A673 (cell line): ENCODE results near the gene AMIGO1. TPM values are rescaled to one million over a fixed set of nuclear protein-coding genes. Genes with fewer than 3 reads are reported as not detected.

Experiments used
- BruUV-seq: library from RNA; stranded (reverse); fragments of 400-500 nt; replicated peaks from 2 replicates; lab custom pipeline; 2021; lab: Mats Ljungman, UMichigan
- CTCF ChIA-PET: fragments of 300-600 bp; sonication (Branson Sonifier 250); formaldehyde crosslinking; loops from one replicate; lab custom pipeline; 2022; ENCODE audit warnings: antibody characterized with exemption; lab: Charles Lee
- POLR2A ChIA-PET: fragments of 300-600 bp; sonication (Branson Sonifier 250); formaldehyde crosslinking; loops from one replicate; lab custom pipeline; 2022; ENCODE audit warnings: antibody characterized with exemption; ENCODE audit not compliant: low non-redundant PET; lab: Charles Lee
- DNase-seq: peaks from one replicate; pipeline ENCODE4 v3.0.0-alpha.2; 2015; ENCODE audit warnings: low spot score
- H3K27ac ChIP-seq: fragments of 200-600 bp; sonication (generic); 2 replicates; pipeline ENCODE4 v1.5.1; 2016; ENCODE audit warnings: mixed run types, low read depth, mild to moderate bottlenecking, mixed read lengths, antibody characterized with exemption, low read length; ENCODE audit not compliant: poor library complexity, severe bottlenecking
- H3K27me3 ChIP-seq: fragments of 200-600 bp; sonication (generic); replicated peaks from 2 replicates; pipeline ENCODE4 v1.6.1; 2017; ENCODE audit warnings: mixed run types, low read depth, mild to moderate bottlenecking, mixed read lengths, antibody characterized with exemption, low read length; ENCODE audit not compliant: insufficient read depth, poor library complexity
- H3K36me3 ChIP-seq: fragments of 200-600 bp; sonication (generic); 2 replicates; pipeline ENCODE4 v1.6.1; 2016; ENCODE audit warnings: mixed run types, mild to moderate bottlenecking, mixed read lengths, antibody characterized with exemption, low read length; ENCODE audit not compliant: insufficient read depth, poor library complexity, severe bottlenecking
- H3K4me1 ChIP-seq: fragments of 200-600 bp; sonication (generic); 2 replicates; pipeline ENCODE4 v1.6.1; 2017; ENCODE audit warnings: mixed run types, mild to moderate bottlenecking, mixed read lengths, antibody characterized with exemption, low read length; ENCODE audit not compliant: insufficient read depth, poor library complexity, severe bottlenecking
- H3K4me3 ChIP-seq: fragments of 200-600 bp; sonication (generic); 2 replicates; pipeline ENCODE4 v1.5.1; 2016; ENCODE audit warnings: low read depth, mixed run types, mild to moderate bottlenecking, mixed read lengths, low read length; ENCODE audit not compliant: poor library complexity, severe bottlenecking
- H3K9me3 ChIP-seq: fragments of 200-600 bp; sonication (generic); 2 replicates; pipeline ENCODE4 v1.6.1; 2016; ENCODE audit warnings: mixed run types, low read depth, mild to moderate bottlenecking, mixed read lengths, antibody characterized with exemption, low read length; ENCODE audit not compliant: poor library complexity, severe bottlenecking
- EZH2 ChIP-seq: fragments of 200-600 bp; sonication (generic); IDR thresholded peaks from 2 replicates; pipeline ENCODE4 v1.6.1; 2017; ENCODE audit warnings: borderline replicate concordance, low read depth, mild to moderate bottlenecking, mixed read lengths, antibody characterized with exemption, low read length; ENCODE audit not compliant: poor library complexity, severe bottlenecking
- intact Hi-C: fragments of 100-400 bp; cut with micrococcal nuclease; formaldehyde crosslinking; loops from one replicate; pipeline ENCODE4 v1.10.0; 2022; ENCODE audit not compliant: unreplicated experiment
- total RNA-seq: library from RNA; stranded (reverse); gene quantifications from 2 replicates; pipeline ENCODE4 v1.2.3, GENCODE V29; 2021
- TF ChIP-seq, protein P1 (sequence below): fragments of 300-800, 200-600 bp; sonication (generic); conservative IDR thresholded peaks from 2 replicates; pipeline ENCODE4 v1.5.1; 2017; ENCODE audit warnings: low read depth, mild to moderate bottlenecking, antibody characterized with exemption, low read length, moderate library complexity, mixed read lengths

AMIGO1 gene
- total RNA-seq, 1 experiment from 2014 or later: 1.8 TPM

GRCh38 chr1:109548321-109549267 lies 39.1 kb upstream of the AMIGO1 start, which contains the start of gene GNAI3:
GNAI3 (plus strand) TSS chr1:109548615; CDS start chr1:109548721, 106 bp downstream.
- no peak for TF ChIP-seq EZH2
- TF ChIP-seq, protein P1, sequence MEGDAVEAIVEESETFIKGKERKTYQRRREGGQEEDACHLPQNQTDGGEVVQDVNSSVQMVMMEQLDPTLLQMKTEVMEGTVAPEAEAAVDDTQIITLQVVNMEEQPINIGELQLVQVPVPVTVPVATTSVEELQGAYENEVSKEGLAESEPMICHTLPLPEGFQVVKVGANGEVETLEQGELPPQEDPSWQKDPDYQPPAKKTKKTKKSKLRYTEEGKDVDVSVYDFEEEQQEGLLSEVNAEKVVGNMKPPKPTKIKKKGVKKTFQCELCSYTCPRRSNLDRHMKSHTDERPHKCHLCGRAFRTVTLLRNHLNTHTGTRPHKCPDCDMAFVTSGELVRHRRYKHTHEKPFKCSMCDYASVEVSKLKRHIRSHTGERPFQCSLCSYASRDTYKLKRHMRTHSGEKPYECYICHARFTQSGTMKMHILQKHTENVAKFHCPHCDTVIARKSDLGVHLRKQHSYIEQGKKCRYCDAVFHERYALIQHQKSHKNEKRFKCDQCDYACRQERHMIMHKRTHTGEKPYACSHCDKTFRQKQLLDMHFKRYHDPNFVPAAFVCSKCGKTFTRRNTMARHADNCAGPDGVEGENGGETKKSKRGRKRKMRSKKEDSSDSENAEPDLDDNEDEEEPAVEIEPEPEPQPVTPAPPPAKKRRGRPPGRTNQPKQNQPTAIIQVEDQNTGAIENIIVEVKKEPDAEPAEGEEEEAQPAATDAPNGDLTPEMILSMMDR: no peak
- intact Hi-C loops: loop anchor here (5.0 kb wide), 2 partner anchors 74 to 94 kb away; no protein-coding TSS in a partner anchor
- H3K4me1 ChIP-seq: peaks cover 29% of the 10 kb centered on the region
- H3K4me3 ChIP-seq: peak within 1 kb of the TSS; percentile 95
- H3K27me3 ChIP-seq: no peaks in the 10 kb centered on the region
- H3K36me3 ChIP-seq: no peaks in the 10 kb centered on the region
- peak within 1 kb of the TSS; percentile 94 for H3K27ac ChIP-seq
- BruUV-seq: no TSS peak
- ChIA-PET CTCF (interaction anchor here (0.8 to 1.6 kb wide), 5 partner anchors 82 to 436 kb away, joined by 3 to 9 read pairs (median 4); partner anchors contain the start of gene AHCYL1), POLR2A (interaction anchor here (0.6 to 1.1 kb wide), 7 partner anchors 18 to 955 kb away, joined by 3 to 8 read pairs (median 3); no protein-coding TSS in a partner anchor)
- DNase-seq: peak; percentile 98
- H3K9me3 ChIP-seq: no peaks in the 10 kb centered on the region

- CTCF ChIA-PET: interaction anchor here (1.1 to 3.1 kb wide), 6 partner anchors 83 to 437 kb away, joined by 3 to 33 read pairs (median 7); partner anchors contain the start of gene AHCYL1
- TSS peak; percentile 93 for BruUV-seq
- peaks cover 22% of the 10 kb centered on the region for H3K4me1 ChIP-seq
- H3K36me3 ChIP-seq: no peaks in the 10 kb centered on the region
- H3K9me3 ChIP-seq: no peaks in the 10 kb centered on the region
- POLR2A ChIA-PET: interaction anchor here (0.6 to 0.9 kb wide), 3 partner anchors 57 to 136 kb away, joined by 3 read pairs; no protein-coding TSS in a partner anchor
- peak overlapping the region; percentile 94 for H3K27ac ChIP-seq
- peak overlapping the region; percentile 95 for H3K4me3 ChIP-seq
- DNase-seq: peak; percentile 26
- intact Hi-C loops: loop anchor here (5.0 kb wide), 2 partner anchors 75 to 95 kb away; no protein-coding TSS in a partner anchor
- H3K27me3 ChIP-seq: no peaks in the 10 kb centered on the region
- TF ChIP-seq, protein P1: no peak
- no peak for TF ChIP-seq EZH2
These were observed 38.2 kb upstream of the AMIGO1 start for GRCh38 chr1:109547463-109548320.
